ENCODE data around the gene NT5M.
A peak's percentile ranks its signal among the peaks of the same experiment; 100 is the strongest.

NT5M gene

DNA sequence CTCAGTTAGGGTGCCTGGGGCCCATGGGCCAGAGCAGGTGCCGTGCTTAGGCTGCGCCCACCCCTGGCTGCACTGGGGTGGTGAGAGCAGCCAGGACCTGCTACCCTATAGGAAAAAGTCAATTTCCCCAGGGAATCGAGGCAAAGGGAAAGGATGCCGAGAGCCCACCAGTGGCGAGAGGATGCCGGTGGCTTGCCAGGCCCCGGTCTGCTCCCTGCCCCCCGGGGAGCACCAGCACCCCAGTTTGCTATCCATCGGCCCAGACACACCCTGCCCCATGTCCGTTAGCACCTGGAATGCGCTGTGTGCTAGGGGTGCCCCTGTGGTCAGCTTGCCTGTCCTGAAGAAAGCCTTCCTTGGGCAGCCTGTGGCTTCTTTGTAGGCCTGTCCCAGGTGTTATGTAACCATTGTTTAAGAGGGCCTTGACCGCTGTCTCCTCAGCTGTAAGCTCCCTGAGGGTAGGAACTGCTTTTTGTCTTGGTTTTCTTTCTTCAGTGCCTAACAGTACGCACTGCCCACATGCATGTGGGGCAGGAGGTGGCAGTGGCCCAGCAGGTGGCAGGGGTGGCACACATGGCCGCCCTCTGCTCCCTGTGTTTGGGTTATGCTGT, 40.8 kb downstream of the NT5M start:
- DNase-seq: no peak

GRCh38 chr17:17344507-17345293, 41.5 kb downstream of the NT5M start:
- DNase-seq: no peak

DNA sequence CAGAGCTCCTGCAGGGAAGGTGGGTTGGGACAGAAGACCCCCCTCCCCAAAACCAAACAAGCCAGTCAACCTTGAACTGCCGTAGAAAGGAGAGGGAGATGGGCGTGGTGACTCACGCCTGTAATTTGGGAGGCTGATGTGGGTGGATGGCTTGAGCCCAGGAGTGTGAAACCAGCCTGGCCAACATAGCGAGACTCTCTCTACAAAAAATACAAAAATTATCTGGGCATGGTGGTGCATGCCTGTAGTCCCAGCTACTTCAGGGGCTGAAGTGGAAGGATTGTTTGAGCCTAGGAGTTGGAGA, 42.1 kb downstream of the NT5M start:
- no peak for DNase-seq

DNA sequence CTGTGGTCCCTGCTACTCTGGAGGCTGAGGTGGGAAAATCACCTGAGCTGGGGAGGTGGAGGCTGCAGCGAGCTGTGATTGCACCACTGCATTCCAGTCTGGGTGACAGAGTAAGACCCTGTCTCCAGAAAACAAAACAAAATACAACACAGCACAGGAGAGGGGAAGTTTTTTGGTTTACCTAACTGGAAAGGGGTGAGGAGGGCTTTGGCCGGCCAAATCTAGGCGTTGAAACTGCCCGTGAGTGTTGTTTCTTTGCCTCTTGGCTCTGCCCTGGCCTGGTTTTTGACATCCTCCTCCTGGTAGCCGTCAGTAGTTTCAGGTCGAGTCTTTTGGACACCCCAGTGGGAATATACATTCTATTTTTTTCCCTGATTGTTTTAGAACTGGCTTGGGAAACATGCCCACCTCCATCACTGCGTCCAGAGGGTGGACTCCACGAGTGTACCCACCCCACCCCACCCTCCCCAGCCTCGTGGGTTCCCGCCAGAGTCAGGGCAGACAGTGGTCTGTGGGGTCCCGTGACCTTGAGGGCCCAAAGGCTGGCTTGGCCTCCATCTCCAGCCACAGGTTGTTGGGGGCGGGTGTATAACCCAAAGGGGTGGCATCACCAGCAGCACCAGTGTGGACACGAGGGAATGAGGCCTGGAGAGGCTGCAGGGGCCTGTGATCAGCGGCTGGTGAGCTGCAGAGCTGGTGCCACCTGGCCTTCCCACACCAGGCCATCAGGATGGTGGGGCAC, 42.7 kb downstream of the NT5M start:
- DNase-seq: no peak

DNA sequence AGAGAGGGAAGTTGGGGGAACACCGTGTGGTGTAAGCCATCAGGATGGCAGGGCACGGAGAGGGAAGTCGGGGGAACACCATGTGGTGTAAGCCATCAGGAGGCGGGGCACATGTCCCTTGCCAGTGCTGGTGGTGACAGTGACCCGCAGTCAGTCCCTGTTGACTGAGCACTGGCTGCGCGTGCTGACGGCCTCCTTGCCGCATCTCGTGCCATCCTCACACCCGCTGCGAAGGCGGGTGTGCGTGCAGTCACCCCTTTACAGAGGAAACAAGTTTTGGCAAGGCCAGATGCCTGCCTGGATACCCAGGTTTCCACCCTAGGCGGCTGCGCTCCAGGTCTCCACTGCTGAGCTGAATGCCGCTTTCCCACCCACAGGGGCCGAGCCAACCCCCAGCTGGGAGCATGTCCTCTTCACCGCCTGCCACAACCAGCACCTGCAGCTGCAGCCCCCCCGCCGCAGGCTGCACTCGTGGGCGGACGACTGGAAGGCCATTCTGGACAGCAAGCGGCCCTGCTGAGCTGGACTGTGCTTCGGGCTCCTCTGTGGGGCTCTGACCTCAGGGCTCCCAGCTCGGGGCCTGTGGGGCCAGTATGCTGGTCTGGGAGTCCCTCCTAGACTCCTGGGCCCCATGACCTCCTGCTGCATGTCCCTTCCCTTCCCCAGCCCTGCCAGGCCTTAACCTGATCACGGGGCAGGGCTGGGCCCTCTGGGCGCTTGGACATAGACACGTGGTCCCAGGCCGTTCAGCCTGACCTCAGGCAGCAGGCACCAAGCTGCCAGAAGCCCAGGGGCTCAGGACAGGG, 43.5 kb downstream of the NT5M start:
- DNase-seq: no peak

GRCh38 chr17:17347234-17347955, 44.2 kb downstream of the NT5M start:
- DNase-seq: no peak

GRCh38 chr17:17347956-17348871, 45.0 kb downstream of the NT5M start:
- DNase-seq: no peak

DNA sequence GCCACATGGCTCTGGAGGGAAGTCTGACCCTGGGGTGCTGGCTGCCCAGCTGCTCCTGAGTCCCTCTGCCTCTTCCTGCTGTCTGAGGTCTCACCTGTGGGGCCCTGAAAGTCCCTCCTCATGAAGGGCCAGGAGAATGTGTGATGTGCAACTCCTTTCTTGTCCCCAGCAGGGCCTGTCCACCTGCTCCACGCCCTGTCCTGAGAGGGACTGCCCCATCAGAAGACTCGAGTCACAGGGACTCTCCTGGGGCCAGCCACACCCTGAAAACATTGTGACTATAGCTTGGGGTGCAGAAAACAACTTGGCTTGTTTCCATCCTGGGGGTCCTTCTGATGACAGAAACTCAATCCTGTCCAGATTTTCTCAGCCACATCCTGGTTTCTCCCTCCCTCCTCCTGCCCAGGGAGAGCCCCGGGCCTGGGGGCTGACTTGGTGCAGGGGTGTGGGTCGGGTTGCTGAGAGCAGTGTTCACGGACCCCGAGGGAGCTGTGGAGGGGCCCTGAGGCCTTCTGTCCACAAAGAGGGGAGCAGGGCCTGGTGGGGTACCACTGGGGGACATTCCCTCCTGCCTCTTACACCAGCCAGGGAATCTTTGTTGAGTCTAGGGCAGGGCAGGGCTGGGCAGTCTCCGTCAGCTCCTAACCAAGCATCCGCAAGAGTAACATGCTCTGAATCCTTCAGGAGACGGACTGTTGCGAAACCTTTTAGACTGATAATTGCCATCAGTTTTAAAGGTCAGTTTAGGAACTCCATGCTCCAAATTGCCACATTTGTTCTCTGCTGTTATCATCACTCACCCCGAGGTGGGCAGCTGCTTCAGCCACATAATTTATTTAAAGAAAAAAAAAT, 45.9 kb downstream of the NT5M start:
- no peak for DNase-seq

DNA sequence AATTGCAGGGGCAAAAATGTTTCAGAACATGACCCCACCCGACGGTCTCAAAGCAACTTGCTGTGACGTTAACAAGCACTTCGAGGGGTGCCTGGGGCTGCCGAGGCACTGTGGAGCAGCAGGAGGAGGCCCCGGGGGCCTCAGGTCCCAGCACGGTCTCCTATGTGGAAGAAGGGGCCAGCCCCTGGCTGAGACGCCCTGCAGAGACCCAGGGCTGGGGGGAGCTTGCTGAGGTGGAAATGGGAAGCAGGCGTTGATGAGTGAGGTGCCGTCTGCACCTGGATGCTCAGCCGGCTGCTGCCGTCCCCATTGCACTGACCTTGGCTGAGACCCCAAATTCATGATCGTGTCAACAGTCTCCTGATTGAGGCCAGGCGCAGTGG, 46.5 kb downstream of the NT5M start:
- no peak for DNase-seq

DNA sequence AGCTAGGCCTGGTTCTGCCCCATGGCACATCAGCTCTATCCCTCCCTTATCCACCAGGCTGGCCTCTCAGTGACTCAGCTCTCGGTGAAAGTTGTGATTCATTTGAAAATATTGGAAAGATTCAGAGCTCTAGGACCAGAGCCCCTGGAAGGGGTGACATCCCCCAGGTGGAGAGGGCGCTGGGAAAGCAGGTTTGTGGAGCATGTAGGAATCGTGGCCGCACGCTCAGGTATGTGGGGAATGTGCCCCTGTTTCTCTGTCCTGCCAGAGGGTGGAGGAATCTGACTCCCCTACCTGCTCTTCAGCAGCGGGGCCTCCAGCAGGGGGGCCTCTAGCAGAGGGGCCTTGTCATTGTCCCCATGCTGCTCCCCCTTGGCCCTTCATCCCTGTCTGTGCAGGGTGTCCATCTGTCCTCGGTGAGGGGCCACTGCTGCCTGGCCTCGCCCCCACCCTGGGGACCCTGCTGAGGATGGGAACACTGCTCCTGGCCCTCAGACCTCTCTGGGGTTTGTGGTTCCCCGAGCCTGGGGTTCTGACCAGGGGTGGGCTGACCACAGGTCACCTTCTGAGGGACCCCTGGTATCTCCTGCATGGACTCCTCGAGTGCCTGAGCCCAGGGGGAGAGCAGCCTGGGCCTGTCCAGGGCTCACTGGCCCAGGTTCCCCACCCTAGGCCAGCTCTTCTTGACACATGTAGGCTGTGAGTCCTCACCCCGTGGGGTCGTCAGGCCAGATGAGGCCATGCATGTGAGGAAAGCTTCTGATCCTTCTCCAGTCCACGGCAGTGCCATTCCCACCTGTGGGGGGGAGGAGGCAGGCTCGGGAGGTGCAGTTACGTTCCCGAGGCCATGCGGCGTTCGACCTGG, 47.5 kb downstream of the NT5M start:
- no peak for DNase-seq

DNA sequence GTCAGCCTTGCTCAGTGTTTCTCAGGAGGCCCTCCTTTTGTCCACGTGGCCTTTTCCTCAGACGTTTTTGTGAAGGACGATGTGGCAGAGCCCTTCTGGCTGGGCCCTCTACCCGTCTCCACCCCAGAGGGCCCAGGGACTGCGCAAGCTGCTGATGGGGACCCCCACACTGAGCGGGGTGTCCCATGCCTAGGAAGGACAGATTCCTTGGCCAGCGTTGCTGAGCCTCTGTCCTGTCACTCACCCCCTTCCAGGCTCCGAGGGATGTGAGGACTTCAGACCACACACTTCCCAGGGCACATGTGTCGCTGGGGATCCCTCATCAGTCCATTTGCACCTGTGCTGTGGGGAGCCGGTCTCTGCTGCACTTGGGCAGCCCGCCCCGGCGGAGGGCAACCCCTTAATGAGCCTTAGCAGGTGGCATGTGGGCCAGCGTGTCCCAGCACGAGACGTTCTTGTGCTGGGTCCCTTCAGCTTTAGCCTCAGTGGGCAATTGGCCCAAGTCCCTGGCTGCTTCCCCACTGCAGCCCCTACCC, 48.3 kb downstream of the NT5M start:
- no peak for DNase-seq

- no peak for DNase-seq
Observed at GRCh38 chr17:17351901-17352781, 49.0 kb downstream of the NT5M start.

- no peak for DNase-seq
Observed at GRCh38 chr17:17352836-17353624, 49.9 kb downstream of the NT5M start.

- DNase-seq: no peak
Observed at GRCh38 chr17:17353625-17354484, 50.7 kb downstream of the NT5M start.

DNA sequence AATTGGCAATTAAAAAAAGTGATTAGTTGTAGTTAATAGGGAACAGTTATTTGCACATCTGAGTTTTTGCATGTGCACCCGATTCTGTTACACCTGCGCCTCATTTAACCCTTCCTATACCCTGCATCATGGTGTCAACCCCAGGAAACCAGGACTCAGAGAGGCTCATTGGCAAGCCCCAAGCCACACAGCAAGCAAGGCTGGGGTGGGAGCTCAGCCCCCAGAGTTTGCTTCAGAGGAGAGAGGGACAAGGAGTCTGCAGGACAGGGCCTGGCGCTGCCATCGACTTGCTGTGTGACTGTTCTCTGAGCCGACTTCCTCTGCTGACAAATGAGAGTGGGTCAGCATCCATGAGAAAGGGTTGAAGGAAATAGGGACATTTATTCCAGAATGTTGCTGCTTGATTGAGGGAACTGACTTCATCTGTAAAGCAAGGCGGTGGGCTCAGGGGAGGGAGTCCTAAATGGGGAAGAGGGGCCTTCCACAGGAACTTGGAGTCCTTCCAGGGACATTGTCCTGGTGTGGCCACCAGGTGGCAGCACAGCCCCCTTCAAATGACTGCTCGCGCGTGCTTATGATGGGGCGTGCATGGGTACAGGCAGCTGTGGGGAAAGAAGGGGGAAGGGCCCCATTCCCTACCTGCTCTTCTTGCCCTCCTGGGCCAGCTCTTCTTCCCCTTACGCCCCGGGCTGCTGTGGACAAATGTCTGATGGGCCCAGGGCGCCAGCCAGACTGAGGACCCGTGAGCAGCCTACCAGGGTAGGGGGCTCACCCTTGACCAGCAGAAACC, 51.6 kb downstream of the NT5M start:
- DNase-seq: peak; percentile 59

DNA sequence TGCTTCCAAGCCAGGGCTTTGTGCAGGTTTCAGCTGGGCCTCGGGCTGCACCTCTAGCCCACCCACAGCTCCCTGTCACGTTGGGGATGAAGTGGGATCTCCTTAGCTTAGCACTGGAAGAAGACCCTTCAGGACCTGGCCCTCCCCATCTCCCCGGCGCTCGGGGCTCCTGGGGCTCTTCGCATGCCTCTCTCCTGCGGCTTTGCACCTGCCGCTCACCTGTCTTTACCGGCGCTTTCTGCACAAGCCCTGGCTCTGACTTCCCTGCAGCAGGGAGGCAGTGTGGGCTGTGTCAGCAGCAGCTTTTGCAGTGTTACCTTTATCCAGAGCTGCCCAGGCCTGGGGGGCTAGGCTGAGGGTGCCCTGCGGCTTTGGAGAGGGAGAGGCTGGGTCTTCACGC, 52.3 kb downstream of the NT5M start:
- DNase-seq: no peak

Measured in GDM1 (cell line).